ENCODE measurements around the gene OR10G7.

The OR10G7 gene

GRCh38 chr11:124079631-124080326 lies 38.7 kb upstream of the OR10G7 start:
- H3K27ac ChIP-seq: no peak overlapping the region
- TF ChIP-seq CTCF (conservative IDR thresholded peaks at IDR 0.05) (no peak), ZFX (IDR thresholded peaks at IDR 0.05) (no peak)

GRCh38 chr11:124078591-124078990 lies 37.5 kb upstream of the OR10G7 start:
- no peak overlapping the region for H3K27ac ChIP-seq

GRCh38 chr11:124077266-124077665 lies 36.1 kb upstream of the OR10G7 start:
- H3K27ac ChIP-seq: no peak overlapping the region
- TF ChIP-seq CTCF (conservative IDR thresholded peaks at IDR 0.05) (no peak), ZFX (IDR thresholded peaks at IDR 0.05) (no peak)

More at GRCh38 chr11:124078591-124078990, 37.5 kb upstream of the OR10G7 start:
- no peak for TF ChIP-seq ZFX (IDR thresholded peaks at IDR 0.05)
- no peak for TF ChIP-seq CTCF (conservative IDR thresholded peaks at IDR 0.05)

GRCh38 chr11:124075841-124076651 lies 34.9 kb upstream of the OR10G7 start:
- H3K27ac ChIP-seq: no peak overlapping the region
- TF ChIP-seq CTCF (conservative IDR thresholded peaks at IDR 0.05) (no peak), ZFX (IDR thresholded peaks at IDR 0.05) (no peak)

- no peak for TF ChIP-seq CTCF (conservative IDR thresholded peaks at IDR 0.05)
- no peak for TF ChIP-seq ZFX (IDR thresholded peaks at IDR 0.05)
Observed at GRCh38 chr11:124075492-124075840, 34.3 kb upstream of the OR10G7 start.

GRCh38 chr11:124074554-124074953 lies 33.4 kb upstream of the OR10G7 start:
- no peak overlapping the region for H3K27ac ChIP-seq
- no peak for TF ChIP-seq ZFX (IDR thresholded peaks at IDR 0.05)
- TF ChIP-seq CTCF (conservative IDR thresholded peaks at IDR 0.05): no peak

More at GRCh38 chr11:124075492-124075840, 34.3 kb upstream of the OR10G7 start:
- no peak overlapping the region for H3K27ac ChIP-seq

GRCh38 chr11:124072147-124072546 lies 31.0 kb upstream of the OR10G7 start:
- TF ChIP-seq ZFX (IDR thresholded peaks at IDR 0.05): no peak
- no peak overlapping the region for H3K27ac ChIP-seq
